Measurements from ENCODE around the gene RGL1.
A peak's percentile ranks its signal among the peaks of the same experiment; 100 is the strongest.
"Not testable (repeated sequence)": the region's sequence is repeated elsewhere in the genome, so short reads cannot be mapped to it uniquely, and the experiment has no call there.

The RGL1 gene

DNA sequence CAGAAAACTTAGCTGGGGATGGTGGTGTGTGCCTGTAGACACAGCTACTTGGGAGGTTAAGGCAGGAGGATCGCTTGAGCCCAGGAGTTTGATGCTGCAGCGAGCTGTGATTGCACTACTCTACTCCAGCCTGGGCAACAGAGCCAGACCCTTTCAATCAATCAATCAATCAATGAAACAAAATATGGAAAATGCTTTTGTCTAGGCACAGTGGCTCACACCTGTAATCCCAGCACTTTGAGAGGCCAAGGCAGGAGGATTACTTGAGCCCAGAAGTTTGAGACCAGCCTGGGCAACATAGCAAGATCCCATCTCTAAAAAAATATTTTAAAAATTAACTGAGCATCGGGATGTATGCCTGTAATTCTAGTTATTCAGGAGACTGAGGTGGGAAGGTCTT is 19.0 kb upstream of the RGL1 start:
- H3K4me1 ChIP-seq (ENCODE audit: control insufficient read depth, insufficient read depth, low read length); H3K27me3 ChIP-seq (ENCODE audit: control insufficient read depth, insufficient read depth, low read length); H3K9me3 ChIP-seq (ENCODE audit: control insufficient read depth, insufficient read depth, low read depth, low read length); H3K9ac ChIP-seq (ENCODE audit: low read length); H3K27ac ChIP-seq (ENCODE audit: low read depth, low read length); H3K4me3 ChIP-seq (ENCODE audit: low read depth, low read length); H3K36me3 ChIP-seq (ENCODE audit: control insufficient read depth, insufficient read depth, low read length): not testable (repeated sequence)

DNA sequence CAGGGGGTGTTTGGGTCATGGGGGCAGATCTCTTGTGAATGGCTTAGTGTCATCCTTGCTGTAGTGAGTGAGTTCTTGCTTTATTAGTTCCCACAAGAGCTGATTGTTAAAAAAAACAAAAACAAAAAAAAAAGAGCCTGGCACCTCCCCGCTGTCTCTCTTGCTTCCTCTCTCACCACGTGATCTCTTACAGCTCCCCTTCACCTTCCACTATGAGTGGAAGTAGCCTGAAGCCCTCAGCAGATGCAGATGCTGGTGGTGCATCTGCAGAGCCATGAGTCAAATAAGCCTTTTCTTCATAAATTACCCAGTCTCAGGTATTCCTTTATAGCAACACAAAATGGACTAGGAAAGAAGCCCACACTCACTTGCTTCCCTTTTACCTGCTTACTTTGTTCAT is 17.2 kb upstream of the RGL1 start:
- no peaks in the 10 kb centered on the region for H3K36me3 ChIP-seq (ENCODE audit: control insufficient read depth, insufficient read depth, low read length)
- H3K27ac ChIP-seq (ENCODE audit: low read depth, low read length) = no peak overlapping the region
- H3K9me3 ChIP-seq (ENCODE audit: control insufficient read depth, insufficient read depth, low read depth, low read length) = no peaks in the 10 kb centered on the region
- no peaks in the 10 kb centered on the region for H3K27me3 ChIP-seq (ENCODE audit: control insufficient read depth, insufficient read depth, low read length)
- H3K4me1 ChIP-seq (ENCODE audit: control insufficient read depth, insufficient read depth, low read length) = peaks cover 8% of the 10 kb centered on the region; the same call in 1 of the 2 replicates
- H3K4me3 ChIP-seq (ENCODE audit: low read depth, low read length) = no peak overlapping the region
- no peak overlapping the region for H3K9ac ChIP-seq (ENCODE audit: low read length)

DNA sequence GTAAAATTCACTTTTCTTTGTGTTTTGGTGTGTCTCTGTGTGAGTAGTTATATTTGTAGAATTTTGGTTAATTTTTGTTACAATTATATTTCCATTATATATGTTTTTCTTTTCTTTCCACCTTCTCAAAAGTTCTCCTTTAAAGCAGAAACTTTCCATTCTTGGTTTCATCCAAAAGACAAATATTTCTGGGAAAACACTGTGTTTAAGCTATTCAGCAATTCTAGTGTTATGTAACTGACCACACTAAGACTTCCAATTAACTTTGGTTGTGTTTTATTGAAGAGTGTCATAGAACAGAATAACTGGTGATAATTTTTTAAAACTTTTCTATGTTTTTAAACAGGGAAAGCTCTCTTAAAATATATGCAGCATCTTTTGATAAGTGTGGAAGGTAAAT is 13.6 kb upstream of the RGL1 start:
- peaks cover 8% of the 10 kb centered on the region; the same call in 1 of the 2 replicates for H3K4me1 ChIP-seq (ENCODE audit: control insufficient read depth, insufficient read depth, low read length)
- no peak overlapping the region for H3K9ac ChIP-seq (ENCODE audit: low read length)
- peaks cover 3% of the 10 kb centered on the region; the same call in 1 of the 2 replicates for H3K9me3 ChIP-seq (ENCODE audit: control insufficient read depth, insufficient read depth, low read depth, low read length)
- H3K27ac ChIP-seq (ENCODE audit: low read depth, low read length) = no peak overlapping the region
- H3K27me3 ChIP-seq (ENCODE audit: control insufficient read depth, insufficient read depth, low read length) = no peaks in the 10 kb centered on the region
- H3K4me3 ChIP-seq (ENCODE audit: low read depth, low read length) = no peak overlapping the region
- no peaks in the 10 kb centered on the region for H3K36me3 ChIP-seq (ENCODE audit: control insufficient read depth, insufficient read depth, low read length)

DNA sequence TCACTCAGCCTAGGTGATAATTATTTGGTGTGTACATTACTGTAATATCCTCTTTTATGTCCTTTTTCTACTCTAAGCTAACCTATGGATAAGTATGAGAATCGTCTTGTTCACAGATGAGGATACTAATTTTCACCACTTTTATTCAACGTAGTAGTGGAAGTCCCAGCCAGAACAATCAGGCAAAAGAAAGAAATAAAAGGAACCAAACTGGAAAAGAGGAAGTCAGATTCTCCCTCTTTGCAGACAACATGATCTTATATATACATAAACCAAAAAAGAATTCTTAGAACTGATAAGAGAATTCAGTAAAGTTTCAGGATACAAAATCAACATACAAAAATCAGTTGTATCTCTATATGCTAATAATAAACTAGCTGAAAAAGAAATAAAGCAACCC is 12.6 kb upstream of the RGL1 start:
- Histone ChIP-seq H3K27ac (ENCODE audit: low read depth, low read length) (no peak overlapping the region), H3K36me3 (ENCODE audit: control insufficient read depth, insufficient read depth, low read length) (no peaks in the 10 kb centered on the region), H3K9me3 (ENCODE audit: control insufficient read depth, insufficient read depth, low read depth, low read length) (peaks cover 3% of the 10 kb centered on the region; the same call in 1 of the 2 replicates), H3K4me1 (ENCODE audit: control insufficient read depth, insufficient read depth, low read length) (peaks cover 6% of the 10 kb centered on the region; the same call in 1 of the 2 replicates), H3K27me3 (ENCODE audit: control insufficient read depth, insufficient read depth, low read length) (no peaks in the 10 kb centered on the region), H3K4me3 (ENCODE audit: low read depth, low read length) (no peak overlapping the region), H3K9ac (ENCODE audit: low read length) (no peak overlapping the region)

DNA sequence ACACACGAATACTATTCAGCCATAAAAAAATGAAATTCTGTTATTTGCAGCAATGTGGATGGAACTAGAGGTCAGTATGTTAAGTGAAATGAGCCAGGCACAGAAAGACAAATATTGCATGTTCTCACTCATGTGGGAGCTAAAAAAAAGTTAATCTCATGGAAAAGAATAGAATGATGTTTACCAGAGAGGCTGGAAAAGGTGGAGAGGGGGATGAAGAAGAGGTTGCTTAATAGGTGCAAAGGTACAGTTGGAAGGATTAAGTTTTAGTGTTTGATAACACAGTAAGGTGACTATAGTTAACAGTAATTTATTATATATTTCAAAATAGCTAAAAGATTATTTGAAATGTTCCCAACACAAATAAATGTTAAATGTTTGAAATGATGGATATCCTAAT is 10.8 kb upstream of the RGL1 start:
- H3K9ac ChIP-seq (ENCODE audit: low read length) = no peak overlapping the region
- no peaks in the 10 kb centered on the region for H3K27me3 ChIP-seq (ENCODE audit: control insufficient read depth, insufficient read depth, low read length)
- no peak overlapping the region for H3K27ac ChIP-seq (ENCODE audit: low read depth, low read length)
- H3K4me3 ChIP-seq (ENCODE audit: low read depth, low read length) = no peak overlapping the region
- peaks cover 3% of the 10 kb centered on the region; the same call in 1 of the 2 replicates for H3K9me3 ChIP-seq (ENCODE audit: control insufficient read depth, insufficient read depth, low read depth, low read length)
- no peaks in the 10 kb centered on the region for H3K4me1 ChIP-seq (ENCODE audit: control insufficient read depth, insufficient read depth, low read length)
- no peaks in the 10 kb centered on the region for H3K36me3 ChIP-seq (ENCODE audit: control insufficient read depth, insufficient read depth, low read length)

DNA sequence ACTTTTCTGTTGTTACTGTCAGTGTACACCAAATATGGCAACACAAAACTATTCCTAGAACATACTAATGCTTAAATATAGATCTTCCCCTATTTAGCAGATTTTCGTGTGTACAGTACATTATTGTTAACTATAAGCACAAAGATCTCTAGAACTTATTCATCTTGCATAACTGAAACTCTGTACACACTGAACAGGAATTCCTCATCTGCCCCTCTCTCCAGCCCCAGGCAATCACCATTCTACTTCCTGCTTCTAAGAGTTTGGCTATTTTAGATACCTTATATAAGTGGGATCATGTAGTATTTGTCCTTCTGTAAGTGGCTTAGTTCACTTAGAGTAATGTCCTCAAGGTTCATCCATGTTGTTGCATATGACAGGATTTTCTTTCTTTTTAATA is 4.5 kb upstream of the RGL1 start:
- H3K9me3 ChIP-seq (ENCODE audit: control insufficient read depth, insufficient read depth, low read depth, low read length) = no peaks in the 10 kb centered on the region

DNA sequence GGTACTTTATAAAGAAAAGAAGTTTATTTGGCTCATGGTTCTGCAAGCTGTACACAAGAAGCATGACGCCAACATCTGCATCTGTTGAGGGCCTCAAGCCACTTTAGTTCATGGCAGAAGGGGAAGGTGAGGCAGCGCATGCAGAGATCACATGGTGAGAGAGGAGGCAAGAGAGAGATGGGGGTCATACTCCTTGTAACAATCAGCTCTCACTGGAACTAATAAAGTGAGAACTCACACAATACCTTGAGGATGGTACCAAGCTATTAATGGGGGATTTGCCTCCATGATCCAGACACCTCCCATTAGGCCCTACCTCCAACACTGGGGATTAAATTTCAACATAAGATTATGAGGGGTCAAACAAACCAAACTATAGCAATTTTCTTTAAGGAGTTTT is 3.3 kb upstream of the RGL1 start:
- Histone ChIP-seq H3K9me3 (ENCODE audit: control insufficient read depth, insufficient read depth, low read depth, low read length) (no peaks in the 10 kb centered on the region), H3K36me3 (ENCODE audit: control insufficient read depth, insufficient read depth, low read length) (no peaks in the 10 kb centered on the region), H3K9ac (ENCODE audit: low read length) (no peak overlapping the region)

More for the DNA sequence above, 4.5 kb upstream of the RGL1 start:
- Histone ChIP-seq H3K4me1 (ENCODE audit: control insufficient read depth, insufficient read depth, low read length) (peaks cover 7% of the 10 kb centered on the region; the same call in 1 of the 2 replicates), H3K9ac (ENCODE audit: low read length) (no peak overlapping the region), H3K36me3 (ENCODE audit: control insufficient read depth, insufficient read depth, low read length) (no peaks in the 10 kb centered on the region), H3K27ac (ENCODE audit: low read depth, low read length) (no peak overlapping the region), H3K4me3 (ENCODE audit: low read depth, low read length) (no peak overlapping the region), H3K27me3 (ENCODE audit: control insufficient read depth, insufficient read depth, low read length) (peaks cover 13% of the 10 kb centered on the region)

DNA sequence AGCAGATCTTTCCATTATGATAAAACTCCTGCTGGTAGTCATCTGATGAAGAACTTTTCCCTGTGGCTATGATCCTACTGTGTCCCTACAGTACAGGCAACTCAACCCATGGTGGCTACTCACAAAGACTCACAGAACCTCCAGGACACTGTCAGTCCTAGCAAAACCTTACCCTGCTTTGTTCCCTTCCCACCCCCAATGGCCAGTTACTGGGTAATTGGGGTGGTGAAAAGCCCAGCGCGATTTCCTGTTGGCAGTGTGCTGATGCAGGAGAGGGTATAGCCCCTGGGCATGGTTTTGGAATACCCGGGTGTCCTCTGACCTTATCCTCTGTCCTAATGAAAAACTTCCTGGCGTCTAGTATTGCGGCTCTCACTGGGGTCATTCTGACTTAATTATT is 533 bp upstream of the RGL1 start:
- Histone ChIP-seq H3K27ac (ENCODE audit: low read depth, low read length) (no peak overlapping the region), H3K4me1 (ENCODE audit: control insufficient read depth, insufficient read depth, low read length) (peaks cover 31% of the 10 kb centered on the region), H3K4me3 (ENCODE audit: low read depth, low read length) (peak overlapping the region; percentile 72), H3K36me3 (ENCODE audit: control insufficient read depth, insufficient read depth, low read length) (no peaks in the 10 kb centered on the region), H3K9me3 (ENCODE audit: control insufficient read depth, insufficient read depth, low read depth, low read length) (no peaks in the 10 kb centered on the region), H3K9ac (ENCODE audit: low read length) (no peak overlapping the region), H3K27me3 (ENCODE audit: control insufficient read depth, insufficient read depth, low read length) (peaks cover 21% of the 10 kb centered on the region)

More for the DNA sequence above, 3.3 kb upstream of the RGL1 start:
- H3K27me3 ChIP-seq (ENCODE audit: control insufficient read depth, insufficient read depth, low read length) = peaks cover 21% of the 10 kb centered on the region
- peaks cover 14% of the 10 kb centered on the region for H3K4me1 ChIP-seq (ENCODE audit: control insufficient read depth, insufficient read depth, low read length)
- no peak overlapping the region for H3K4me3 ChIP-seq (ENCODE audit: low read depth, low read length)
- no peak overlapping the region for H3K27ac ChIP-seq (ENCODE audit: low read depth, low read length)

DNA sequence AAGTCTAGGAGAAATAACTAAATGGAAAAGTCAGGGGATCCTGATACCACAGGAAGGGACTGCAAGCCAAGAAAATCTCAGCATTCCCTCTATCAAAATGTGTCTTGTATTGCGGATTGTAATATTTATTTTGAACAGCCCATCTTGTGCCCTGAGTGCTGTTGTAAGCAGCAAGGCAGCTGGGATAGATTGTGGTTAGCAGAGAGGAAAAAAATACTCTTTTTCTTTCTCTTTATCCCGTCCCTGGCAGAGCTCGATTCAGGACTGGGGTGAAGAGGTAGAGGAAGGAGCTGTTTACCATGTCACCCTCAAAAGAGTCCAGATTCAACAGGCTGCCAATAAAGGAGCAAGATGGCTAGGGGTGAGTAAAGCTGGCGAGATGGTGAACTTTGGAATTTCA is 1.2 kb downstream of the RGL1 start:
- Histone ChIP-seq H3K36me3 (ENCODE audit: control insufficient read depth, insufficient read depth, low read length) (no peaks in the 10 kb centered on the region), H3K9ac (ENCODE audit: low read length) (no peak overlapping the region), H3K27me3 (ENCODE audit: control insufficient read depth, insufficient read depth, low read length) (peaks cover 21% of the 10 kb centered on the region), H3K4me3 (ENCODE audit: low read depth, low read length) (peak overlapping the region; percentile 35; the same call in 1 of the 2 replicates), H3K4me1 (ENCODE audit: control insufficient read depth, insufficient read depth, low read length) (peaks cover 31% of the 10 kb centered on the region), H3K9me3 (ENCODE audit: control insufficient read depth, insufficient read depth, low read depth, low read length) (no peaks in the 10 kb centered on the region), H3K27ac (ENCODE audit: low read depth, low read length) (no peak overlapping the region)

DNA sequence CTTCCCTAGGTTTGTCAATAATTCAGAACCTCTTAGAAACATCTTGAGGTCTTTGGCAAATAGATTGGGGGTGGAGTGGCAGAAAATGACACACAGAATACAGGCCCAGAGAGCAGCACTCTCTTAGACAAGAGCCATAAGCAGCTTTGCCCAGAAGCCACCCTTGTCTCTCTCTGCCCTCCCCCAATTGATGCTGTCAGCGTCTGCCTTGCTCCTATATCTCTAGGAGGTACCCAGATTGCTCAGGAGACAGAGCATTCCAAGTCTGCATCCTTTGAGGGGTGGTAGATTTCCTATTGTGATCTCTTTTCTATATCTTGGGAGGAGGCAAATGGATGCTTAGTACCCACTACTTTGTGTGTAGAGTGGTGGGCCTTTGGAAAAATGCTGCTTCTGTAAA is 1.8 kb downstream of the RGL1 start:
- Histone ChIP-seq H3K27me3 (ENCODE audit: control insufficient read depth, insufficient read depth, low read length) (peaks cover 21% of the 10 kb centered on the region), H3K27ac (ENCODE audit: low read depth, low read length) (no peak overlapping the region), H3K4me3 (ENCODE audit: low read depth, low read length) (no peak overlapping the region; the same call in 1 of the 2 replicates), H3K4me1 (ENCODE audit: control insufficient read depth, insufficient read depth, low read length) (peaks cover 31% of the 10 kb centered on the region), H3K36me3 (ENCODE audit: control insufficient read depth, insufficient read depth, low read length) (no peaks in the 10 kb centered on the region), H3K9me3 (ENCODE audit: control insufficient read depth, insufficient read depth, low read depth, low read length) (no peaks in the 10 kb centered on the region), H3K9ac (ENCODE audit: low read length) (no peak overlapping the region)

DNA sequence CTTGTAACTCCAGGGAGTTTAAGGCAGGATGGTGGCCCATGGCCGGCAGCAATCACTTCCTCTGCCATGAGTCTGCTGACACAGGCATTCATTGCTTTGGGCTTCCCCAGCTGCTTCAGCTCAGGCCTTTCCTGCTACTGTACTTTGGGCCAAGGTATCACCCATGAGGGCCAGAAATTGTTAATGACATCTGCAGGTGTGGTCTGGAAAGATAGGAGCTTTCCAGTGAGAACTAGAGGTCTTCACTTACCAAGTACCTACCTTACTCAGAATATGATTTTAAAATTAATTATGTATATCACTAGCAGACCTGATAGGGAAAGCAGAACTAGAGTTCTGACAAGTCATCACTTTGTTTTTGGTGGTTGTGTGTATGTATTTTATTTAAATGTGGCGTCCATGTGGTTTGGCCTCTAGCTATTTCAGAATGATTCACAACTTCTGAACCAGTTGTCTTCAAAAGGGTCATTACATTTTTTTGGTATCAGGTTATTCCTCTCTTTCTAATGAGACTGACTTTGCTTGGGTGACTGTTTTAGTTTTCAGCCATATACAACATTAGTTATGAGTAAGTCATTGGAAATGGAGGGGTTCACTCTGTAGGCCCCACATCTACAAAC is 2.7 kb downstream of the RGL1 start:
- Histone ChIP-seq H3K9ac (ENCODE audit: low read length) (no peak overlapping the region), H3K4me1 (ENCODE audit: control insufficient read depth, insufficient read depth, low read length) (peaks cover 39% of the 10 kb centered on the region), H3K27ac (ENCODE audit: low read depth, low read length) (no peak overlapping the region), H3K4me3 (ENCODE audit: low read depth, low read length) (no peak overlapping the region), H3K9me3 (ENCODE audit: control insufficient read depth, insufficient read depth, low read depth, low read length) (no peaks in the 10 kb centered on the region), H3K36me3 (ENCODE audit: control insufficient read depth, insufficient read depth, low read length) (no peaks in the 10 kb centered on the region), H3K27me3 (ENCODE audit: control insufficient read depth, insufficient read depth, low read length) (peaks cover 21% of the 10 kb centered on the region)

Data from HUES6 (cell line).